Caco-2 (cell line): ENCODE measurements around the gene IQCF5. TPM values are rescaled to one million over a fixed set of nuclear protein-coding genes. Genes with fewer than 3 reads are reported as not detected.
"Not testable (repeated sequence)": the region's sequence is repeated elsewhere in the genome, so short reads cannot be mapped to it uniquely, and the experiment has no call there.

Experiments used
- BruUV-seq: library from RNA; stranded (reverse); fragments of 400-500 nt; replicated peaks from 2 replicates; lab custom pipeline; 2021; lab: Mats Ljungman, UMichigan
- CTCF ChIA-PET: fragments of 300-600 bp; sonication (Branson Sonifier 250); formaldehyde crosslinking; loops from one replicate; lab custom pipeline; 2022; ENCODE audit warnings: antibody characterized with exemption; lab: Charles Lee
- POLR2A ChIA-PET: fragments of 300-600 bp; sonication (Branson Sonifier 250); formaldehyde crosslinking; loops from one replicate; lab custom pipeline; 2022; ENCODE audit warnings: antibody characterized with exemption; lab: Charles Lee
- DNase-seq, 2 experiments: peaks; one replicate each; pipeline versions ENCODE4 v3.0.0 to v3.0.0-alpha.2; 2020 to 2022
- H3K27me3 ChIP-seq: replicated peaks from 2 replicates; pipeline ENCODE4 v1.6.0; 2011; ENCODE audit warnings: low read length; ENCODE audit not compliant: control insufficient read depth, insufficient read depth
- H3K36me3 ChIP-seq: 2 replicates; pipeline ENCODE4 v1.5.1; 2011; ENCODE audit warnings: low read length; ENCODE audit not compliant: control insufficient read depth, insufficient read depth
- H3K4me1 ChIP-seq: fragments of 250-450 bp; sonication (Bioruptor Pico); 2 replicates; pipeline ENCODE4 v1.5.1; 2020; ENCODE audit warnings: mild to moderate bottlenecking
- H3K4me3 ChIP-seq: 2 replicates; pipeline ENCODE4 v1.5.1; 2011; ENCODE audit warnings: low read depth, mild to moderate bottlenecking, control low read depth, low read length
- H3K9me3 ChIP-seq: fragments of 250-450 bp; sonication (Bioruptor Pico); 2 replicates; pipeline ENCODE4 v1.5.1; 2020; ENCODE audit warnings: mild to moderate bottlenecking, moderate library complexity
- H3K27ac Mint-ChIP-seq: one replicate; pipeline ENCODE4 v1.8.0; 2022; ENCODE audit warnings: mixed read lengths; ENCODE audit not compliant: unreplicated experiment
- H3K27me3 Mint-ChIP-seq: one replicate; pipeline ENCODE4 v1.8.0; 2022; ENCODE audit warnings: mixed read lengths; ENCODE audit not compliant: insufficient read depth, unreplicated experiment
- H3K36me3 Mint-ChIP-seq: one replicate; pipeline ENCODE4 v1.8.0; 2022; ENCODE audit warnings: mild to moderate bottlenecking, mixed read lengths; ENCODE audit not compliant: insufficient read depth, unreplicated experiment
- H3K4me1 Mint-ChIP-seq: one replicate; pipeline ENCODE4 v1.8.0; 2022; ENCODE audit warnings: low read depth, mixed read lengths; ENCODE audit not compliant: unreplicated experiment
- H3K4me3 Mint-ChIP-seq: one replicate; pipeline ENCODE4 v1.8.0; 2022; ENCODE audit warnings: mild to moderate bottlenecking, moderate library complexity, mixed read lengths; ENCODE audit not compliant: unreplicated experiment
- H3K9me3 Mint-ChIP-seq: one replicate; pipeline ENCODE4 v1.8.0; 2022; ENCODE audit warnings: mixed read lengths; ENCODE audit not compliant: unreplicated experiment
- CTCF ChIP-seq, 2 experiments: fragments of 200-600 bp in 1 of 2; IDR thresholded peaks; 1 replicate in 1 of 2; 2 replicates in 1 of 2; pipeline versions ENCODE4 v1.5.1 to v1.8.0; 2011 to 2022; ENCODE audit warnings: antibody characterized with exemption in 1 of 2, control low read depth in 1 of 2, inconsistent platforms in 1 of 2, low read depth in 1 of 2, low read length in 1 of 2, mild to moderate bottlenecking in 1 of 2, moderate library complexity in 1 of 2; ENCODE audit not compliant: insufficient read depth in 1 of 2, severe bottlenecking in 1 of 2, unreplicated experiment in 1 of 2
- intact Hi-C: fragments of 100-400 bp; cut with micrococcal nuclease; formaldehyde crosslinking; loops from one replicate; pipeline ENCODE4 v1.10.0; 2022; ENCODE audit not compliant: unreplicated experiment
- total RNA-seq: library from RNA; stranded (reverse); gene quantifications from 2 replicates; pipeline ENCODE4 v1.2.3, GENCODE V29; 2022

IQCF5 gene
- total RNA-seq, 1 experiment from 2014 or later, result not detected

- H3K36me3 ChIP-seq, result no peaks in the 10 kb centered on the region
- no peak for TF ChIP-seq CTCF (IDR thresholded peaks at IDR 0.05; ENCODE audit: insufficient read depth in 1 of 2, low read depth in 1 of 2, low read length in 1 of 2, severe bottlenecking in 1 of 2, unreplicated experiment in 1 of 2)
- no peak overlapping the region for H3K4me3 ChIP-seq
- H3K4me1 Mint-ChIP-seq, result no peaks in the 10 kb centered on the region
- no peaks in the 10 kb centered on the region for H3K9me3 Mint-ChIP-seq
- H3K27ac Mint-ChIP-seq, result no peak overlapping the region
- intact Hi-C loops, result no loop called here
- no peak for DNase-seq
- ChIA-PET CTCF (no interaction called here), POLR2A (no interaction called here)
- H3K36me3 Mint-ChIP-seq, result no peaks in the 10 kb centered on the region
- peaks cover 25% of the 10 kb centered on the region for H3K27me3 Mint-ChIP-seq
- H3K9me3 ChIP-seq, result no peaks in the 10 kb centered on the region
- no peak overlapping the region for H3K4me3 Mint-ChIP-seq
- BruUV-seq, result no TSS peak
- no peaks in the 10 kb centered on the region for H3K4me1 ChIP-seq
- H3K27me3 ChIP-seq, result no peaks in the 10 kb centered on the region
Measured at GRCh38 chr3:51873876-51874275, 1.5 kb downstream of the IQCF5 start.

- Mint-ChIP-seq H3K4me3 (no peak overlapping the region), H3K27me3 (peaks cover 22% of the 10 kb centered on the region), H3K4me1 (no peaks in the 10 kb centered on the region), H3K9me3 (no peaks in the 10 kb centered on the region), H3K27ac (no peak overlapping the region), H3K36me3 (no peaks in the 10 kb centered on the region)
- DNase-seq, result no peak
- Histone ChIP-seq H3K4me1 (no peaks in the 10 kb centered on the region), H3K27me3 (no peaks in the 10 kb centered on the region), H3K9me3 (no peaks in the 10 kb centered on the region), H3K36me3 (no peaks in the 10 kb centered on the region), H3K4me3 (no peak overlapping the region)
- BruUV-seq, result no TSS peak
- no peak for TF ChIP-seq CTCF (IDR thresholded peaks at IDR 0.05; ENCODE audit: insufficient read depth in 1 of 2, low read depth in 1 of 2, low read length in 1 of 2, severe bottlenecking in 1 of 2, unreplicated experiment in 1 of 2)
- CTCF ChIA-PET, result no interaction called here
- intact Hi-C loops, result no loop called here
- POLR2A ChIA-PET, result no interaction called here
Measured at GRCh38 chr3:51873253-51873766, 2.1 kb downstream of the IQCF5 start.

- Histone ChIP-seq H3K4me3 (no peak overlapping the region), H3K27me3 (no peaks in the 10 kb centered on the region), H3K9me3 (no peaks in the 10 kb centered on the region), H3K36me3 (no peaks in the 10 kb centered on the region), H3K4me1 (no peaks in the 10 kb centered on the region)
- POLR2A ChIA-PET, result no interaction called here
- no peaks in the 10 kb centered on the region for H3K9me3 Mint-ChIP-seq
- no peaks in the 10 kb centered on the region for H3K36me3 Mint-ChIP-seq
- no TSS peak for BruUV-seq
- CTCF ChIA-PET, result no interaction called here
- DNase-seq, result no peak
- H3K4me3 Mint-ChIP-seq, result no peak overlapping the region
- no peaks in the 10 kb centered on the region for H3K4me1 Mint-ChIP-seq
- H3K27me3 Mint-ChIP-seq, result peaks cover 18% of the 10 kb centered on the region
- TF ChIP-seq CTCF (IDR thresholded peaks at IDR 0.05; ENCODE audit: insufficient read depth in 1 of 2, low read depth in 1 of 2, low read length in 1 of 2, severe bottlenecking in 1 of 2, unreplicated experiment in 1 of 2), result no peak
- intact Hi-C loops, result no loop called here
- H3K27ac Mint-ChIP-seq, result no peak overlapping the region
Measured at GRCh38 chr3:51869304-51869703, 6.1 kb downstream of the IQCF5 start.

- H3K9me3 ChIP-seq, H3K27me3 ChIP-seq, H3K4me1 Mint-ChIP-seq, intact Hi-C loops, BruUV-seq, DNase-seq, POLR2A ChIA-PET, H3K4me3 Mint-ChIP-seq, H3K36me3 ChIP-seq, H3K4me3 ChIP-seq, CTCF ChIA-PET, H3K27ac Mint-ChIP-seq, H3K9me3 Mint-ChIP-seq, H3K4me1 ChIP-seq, H3K36me3 Mint-ChIP-seq: not testable (repeated sequence)
- peaks cover 16% of the 10 kb centered on the region for H3K27me3 Mint-ChIP-seq
Measured at GRCh38 chr3:51868896-51869295, 6.5 kb downstream of the IQCF5 start.
